GM19372 (cell line): ENCODE results near the gene RGPD6.
A peak's percentile ranks its signal among the peaks of the same experiment; 100 is the strongest.
"Not testable (repeated sequence)": the region's sequence is repeated elsewhere in the genome, so short reads cannot be mapped to it uniquely, and the experiment has no call there.

ENCODE experiments used
- ATAC-seq: cut with Tn5 transposase; IDR thresholded peaks from one replicate; pipeline ENCODE4 v1.9.1; 2021; ENCODE audit warnings: mild to moderate bottlenecking, low read depth, moderate library complexity; ENCODE audit not compliant: unreplicated experiment

RGPD6 gene

DNA sequence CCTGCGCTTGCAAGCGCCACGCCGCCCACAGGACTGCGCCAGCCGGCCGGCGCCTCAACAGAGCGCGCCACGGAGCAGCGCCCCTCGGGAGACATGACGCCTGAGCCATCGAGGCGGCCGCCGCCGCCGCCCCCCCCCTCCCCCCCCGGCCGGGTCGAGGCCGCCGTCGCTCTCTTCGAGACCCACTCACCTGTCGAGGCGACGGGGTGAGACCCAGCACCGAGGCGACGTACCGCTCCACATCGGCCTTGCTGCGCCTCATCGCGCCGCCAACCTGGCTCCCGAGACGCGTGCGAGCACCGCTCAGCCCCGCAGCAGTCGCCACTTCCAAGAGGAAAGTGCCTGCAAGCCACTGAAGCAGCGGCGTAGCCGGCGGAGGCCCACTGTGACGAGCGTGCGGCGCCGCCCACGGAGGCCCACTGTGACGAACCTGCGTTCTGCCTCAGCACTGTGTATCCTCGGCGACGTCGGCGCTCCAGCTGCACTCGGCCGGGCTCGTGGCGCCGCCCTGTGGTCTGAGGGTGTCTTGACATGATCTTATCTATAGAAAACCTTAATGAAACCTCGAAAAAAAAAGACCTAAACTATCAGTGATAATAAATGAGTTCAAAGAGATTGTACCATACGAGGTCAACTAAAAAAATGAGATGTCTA, at the start of gene RGPD6:
Gene RGPD6, minus strand, starts transcription at position 460 of the 654 bp plus-strand sequence. Its CDS starts 198 bp downstream, at position 262.
- peak; percentile 95 for ATAC-seq

DNA sequence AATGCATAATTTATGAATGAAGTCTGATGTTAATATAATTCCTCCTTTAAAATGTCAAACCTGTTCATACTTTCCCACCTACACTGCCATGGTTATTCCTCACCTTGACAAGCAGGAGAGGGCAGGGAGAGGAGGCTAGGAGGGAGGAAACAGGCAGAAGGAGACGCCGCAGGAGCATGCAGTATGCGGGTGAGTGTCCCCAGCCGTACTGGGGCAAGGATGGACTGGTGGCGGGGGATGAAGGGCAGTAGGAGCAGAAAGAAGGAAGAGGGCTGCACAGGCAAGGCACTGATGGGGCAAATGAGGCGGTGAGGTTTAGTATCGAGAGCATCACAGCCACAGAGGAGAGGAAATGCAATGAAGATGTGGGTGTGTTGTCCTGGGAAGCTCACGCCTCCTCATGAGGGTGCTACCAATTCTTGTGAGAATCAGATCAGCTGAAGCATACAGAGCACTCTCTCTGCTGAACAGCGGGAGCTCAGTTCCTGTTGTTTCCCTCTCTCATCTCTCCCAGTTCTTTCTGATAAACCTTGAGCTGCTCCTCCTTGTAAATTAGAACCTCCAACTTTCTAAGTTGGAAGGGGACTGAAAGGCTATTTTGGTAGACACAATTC, 42.4 kb upstream of the RGPD6 start:
- ATAC-seq: not testable (repeated sequence)

DNA sequence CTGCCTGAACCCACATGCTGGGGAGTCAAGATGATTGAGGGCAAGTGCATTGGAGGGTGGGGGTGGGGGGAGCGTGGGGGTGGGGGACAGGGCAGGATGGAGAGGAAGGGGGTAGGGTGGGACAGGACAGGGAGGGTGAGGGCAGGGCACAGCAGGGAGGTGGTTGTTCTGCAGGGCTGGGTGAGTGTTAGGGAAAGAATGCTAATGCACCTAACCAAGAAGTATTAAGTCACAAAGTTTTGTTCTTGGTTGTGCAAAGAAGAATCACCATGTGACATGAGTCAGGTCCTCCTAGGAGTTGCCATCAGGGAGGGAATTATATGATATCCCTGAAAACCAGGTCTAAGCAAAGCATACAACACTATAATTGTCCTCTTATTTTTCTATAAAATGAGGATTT, 36.9 kb upstream of the RGPD6 start:
- not testable (repeated sequence) for ATAC-seq

- ATAC-seq: peak; percentile 40
Measured at GRCh38 chr2:110610613-110611250, 33.7 kb upstream of the RGPD6 start.

DNA sequence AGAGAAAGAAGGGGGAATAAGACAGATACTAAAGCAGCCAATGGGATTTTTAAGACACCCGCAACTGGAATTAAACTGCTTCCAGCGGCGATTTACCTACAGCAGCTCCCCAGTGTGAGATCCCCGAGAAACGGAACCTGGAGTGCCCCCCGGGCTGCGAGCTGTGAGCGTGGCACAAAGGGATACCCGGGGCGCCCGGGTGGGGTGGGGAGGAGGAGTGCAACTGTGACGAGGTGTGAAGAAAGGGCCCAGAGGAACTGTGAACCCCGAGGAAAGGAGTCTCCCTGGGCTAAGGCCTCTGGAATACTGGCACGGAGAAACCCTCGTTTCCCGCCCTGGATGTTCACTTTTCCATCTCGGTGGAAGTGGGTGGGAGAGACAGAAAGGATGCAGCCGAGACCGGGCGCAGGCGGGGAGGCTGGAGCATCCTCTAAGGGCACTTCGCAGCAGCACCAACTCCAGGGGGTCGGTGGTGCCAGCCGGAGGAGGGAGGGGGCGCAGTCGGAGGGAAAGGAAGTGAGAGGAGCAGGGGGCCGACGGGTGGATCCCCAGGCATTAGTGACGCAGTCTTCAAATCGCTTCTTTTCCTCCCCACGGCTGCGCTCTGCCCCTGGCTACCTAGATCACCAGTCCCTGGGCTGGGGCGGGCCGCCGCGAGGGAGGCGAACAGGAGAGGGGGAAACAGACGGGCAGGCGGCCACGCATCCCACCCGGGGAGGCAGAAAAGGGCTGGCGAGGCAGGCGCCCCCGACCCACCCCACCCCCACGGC, 33.0 kb upstream of the RGPD6 start:
- peak; percentile 44 for ATAC-seq

DNA sequence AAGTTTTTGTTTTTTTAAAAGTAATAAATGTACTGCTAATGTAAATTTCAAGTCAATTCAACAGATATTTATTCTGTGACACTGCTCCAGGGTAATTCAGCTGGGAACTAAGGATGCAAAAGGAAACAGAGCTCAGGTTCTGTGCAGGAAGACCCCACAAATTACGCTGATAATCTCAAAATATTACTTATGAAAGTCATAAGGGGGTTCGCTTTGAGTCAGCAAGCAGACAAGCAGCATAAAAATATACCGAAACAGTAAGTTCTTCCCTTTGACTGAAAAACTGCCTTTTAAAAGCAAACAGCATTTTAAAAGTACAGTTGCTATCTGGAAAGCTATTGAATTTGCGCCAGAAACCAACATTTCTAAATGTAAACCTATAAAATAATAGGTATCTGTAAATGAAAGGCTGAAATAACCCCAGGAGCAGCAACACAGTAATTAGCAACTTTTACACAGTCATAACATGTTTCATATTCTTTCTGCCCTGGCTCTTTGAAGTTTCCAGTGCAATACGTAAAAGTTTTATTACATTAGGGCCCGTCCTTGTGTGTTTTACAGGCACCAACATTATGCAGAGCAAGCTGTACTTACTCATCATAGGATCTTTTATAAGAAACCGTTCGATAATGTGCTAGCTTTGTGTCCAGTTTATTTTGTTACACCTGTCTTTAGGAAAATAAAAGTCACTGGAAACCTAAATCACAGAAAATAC, 31.9 kb upstream of the RGPD6 start:
- ATAC-seq: not testable (repeated sequence)

- not testable (repeated sequence) for ATAC-seq
Measured at GRCh38 chr2:110605057-110605456, 28.0 kb upstream of the RGPD6 start.

GRCh38 chr2:110603917-110604591, 27.0 kb upstream of the RGPD6 start:
- not testable (repeated sequence) for ATAC-seq

DNA sequence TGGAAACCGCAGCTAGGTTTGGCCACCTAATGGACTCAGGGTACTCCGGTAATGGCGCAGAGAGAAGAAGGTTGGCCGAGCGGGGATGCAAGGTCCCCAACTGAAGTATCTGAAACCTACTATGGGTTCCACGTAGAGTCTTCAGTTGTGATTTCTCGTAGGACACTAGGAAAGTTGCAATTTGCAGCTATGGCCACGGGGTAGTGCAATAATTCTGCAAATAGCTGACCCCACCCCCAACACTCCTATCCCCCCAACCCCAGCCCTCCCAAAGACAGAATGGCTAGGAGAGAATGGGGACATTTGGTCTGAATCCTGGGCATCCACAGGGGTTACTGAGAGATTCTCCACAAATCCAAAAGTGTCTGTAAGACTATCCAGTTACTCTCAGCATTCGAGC, 25.1 kb upstream of the RGPD6 start:
- ATAC-seq: not testable (repeated sequence)

- ATAC-seq: not testable (repeated sequence)
Measured at GRCh38 chr2:110591973-110592372, 15.0 kb upstream of the RGPD6 start.

DNA sequence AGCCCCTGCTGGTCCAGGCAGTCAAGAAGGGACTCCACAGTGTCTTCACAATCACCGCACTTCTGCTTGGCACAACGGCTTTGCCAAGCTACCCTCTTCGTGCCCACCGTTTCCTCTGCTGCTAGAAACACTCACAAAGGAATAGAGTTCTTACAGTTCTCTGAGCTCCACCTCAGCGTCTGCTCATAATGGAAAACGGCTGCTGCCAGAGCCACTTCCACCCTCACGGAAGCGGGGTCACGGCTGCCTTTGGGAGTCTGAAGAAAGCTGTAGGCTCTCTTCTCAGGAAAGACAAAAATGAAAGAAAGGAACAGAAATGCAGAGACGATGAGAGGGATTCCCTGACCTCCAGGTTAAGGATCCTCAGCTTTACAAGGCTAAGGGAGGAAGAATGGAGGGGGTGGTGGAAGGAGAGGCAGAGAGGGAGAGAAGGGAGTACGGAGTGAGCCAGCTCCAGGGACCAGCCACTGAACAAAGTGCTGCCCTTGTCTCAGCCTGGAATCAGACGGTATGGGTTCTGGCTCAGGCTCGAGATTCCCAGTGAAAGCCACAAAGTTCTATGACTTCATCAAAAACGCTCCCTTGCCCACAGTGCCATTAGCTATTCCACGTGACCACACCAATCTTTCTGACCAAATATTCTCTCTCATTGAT, 12.8 kb upstream of the RGPD6 start:
- not testable (repeated sequence) for ATAC-seq

DNA sequence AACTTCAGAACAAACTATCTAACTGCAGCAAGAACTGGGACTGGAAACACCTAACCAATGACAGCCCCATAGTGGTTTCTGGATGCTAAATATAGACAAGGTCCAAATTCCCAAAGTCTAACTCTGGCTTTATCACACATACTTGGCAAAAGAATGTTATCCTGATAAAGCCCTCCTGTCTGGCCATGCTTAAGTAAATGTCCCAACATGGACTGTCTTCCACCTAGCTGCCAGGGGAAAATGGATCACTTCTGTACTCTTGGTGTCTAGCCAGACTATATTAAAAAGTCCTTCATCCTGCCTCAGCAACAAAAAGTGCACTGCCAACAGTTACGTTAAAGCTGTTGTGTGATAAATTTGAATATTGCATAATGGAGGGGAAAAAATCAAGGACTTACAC, 11.5 kb upstream of the RGPD6 start:
- not testable (repeated sequence) for ATAC-seq

GRCh38 chr2:110579216-110579965, 2.4 kb upstream of the RGPD6 start:
- ATAC-seq: not testable (repeated sequence)

GRCh38 chr2:110578429-110578828, 1.4 kb upstream of the RGPD6 start:
- ATAC-seq: peak; percentile 44

DNA sequence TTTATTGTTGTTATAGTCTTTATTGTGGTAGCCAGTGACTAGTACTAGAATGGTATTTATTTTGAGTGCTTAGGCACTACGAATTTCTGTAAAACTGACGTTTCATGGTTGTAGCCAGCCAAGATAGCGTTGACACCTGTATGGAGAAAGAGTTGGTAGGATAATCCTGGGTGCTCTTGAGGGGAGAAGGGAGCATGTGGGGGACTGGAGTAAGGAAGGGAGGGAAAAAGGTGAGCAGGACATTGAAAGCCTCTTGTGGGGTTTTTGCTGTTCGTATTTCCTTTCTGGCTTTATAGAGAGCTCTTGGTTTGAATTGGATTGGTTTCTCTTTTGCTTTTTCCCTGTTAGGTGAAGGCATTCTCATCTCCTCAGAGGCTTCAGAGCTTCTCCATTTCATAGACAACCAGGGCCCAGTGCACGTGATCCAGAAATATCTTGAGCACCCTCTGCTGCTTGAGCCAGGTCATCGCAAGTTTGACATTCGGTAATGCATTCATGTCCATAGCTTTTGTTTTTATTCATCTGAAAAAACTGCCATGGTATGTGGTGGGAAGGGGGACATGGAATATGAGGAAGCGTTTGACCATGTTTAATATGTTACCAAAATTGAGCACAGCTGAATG, 77.2 kb downstream of the RGPD6 start:
- ATAC-seq: peak; percentile 76

DNA sequence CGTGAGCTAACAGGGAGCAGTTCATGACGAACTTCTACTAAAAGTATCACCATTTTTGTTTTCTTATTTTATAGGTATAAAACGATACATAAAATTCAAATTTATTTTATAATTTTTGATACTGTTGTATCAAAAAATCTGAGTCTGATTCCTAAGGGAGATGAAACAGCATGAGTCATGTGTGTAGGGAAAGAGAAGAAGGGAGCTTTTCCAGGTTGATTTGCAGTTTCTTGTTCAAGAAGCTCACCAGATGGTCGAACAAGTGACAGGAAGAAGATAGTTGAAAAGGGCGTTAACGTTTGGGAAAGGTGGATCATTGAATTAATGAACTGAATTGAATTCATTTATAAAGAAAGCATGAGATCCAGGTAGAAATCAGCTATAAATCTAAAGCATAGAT, 81.0 kb downstream of the RGPD6 start:
- not testable (repeated sequence) for ATAC-seq

DNA sequence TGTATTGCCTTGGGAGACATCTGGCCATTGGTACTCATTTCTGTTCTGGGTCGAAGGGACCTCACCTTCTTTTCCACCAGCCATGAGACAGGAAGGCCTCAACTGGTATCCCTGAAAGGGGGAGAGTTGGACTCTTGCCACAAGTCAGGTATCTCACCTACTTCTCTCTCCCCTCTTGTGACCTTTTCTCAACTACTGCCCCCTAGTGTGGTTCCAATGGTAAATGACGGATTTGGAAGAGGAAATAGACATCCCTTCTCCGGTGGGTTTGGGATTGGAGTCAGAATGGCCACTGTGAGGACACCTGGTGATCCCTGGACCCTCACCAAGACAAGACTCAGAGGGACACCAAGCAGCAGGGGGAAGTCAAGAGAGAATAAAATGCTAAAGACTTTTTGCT, 82.5 kb downstream of the RGPD6 start:
- not testable (repeated sequence) for ATAC-seq

DNA sequence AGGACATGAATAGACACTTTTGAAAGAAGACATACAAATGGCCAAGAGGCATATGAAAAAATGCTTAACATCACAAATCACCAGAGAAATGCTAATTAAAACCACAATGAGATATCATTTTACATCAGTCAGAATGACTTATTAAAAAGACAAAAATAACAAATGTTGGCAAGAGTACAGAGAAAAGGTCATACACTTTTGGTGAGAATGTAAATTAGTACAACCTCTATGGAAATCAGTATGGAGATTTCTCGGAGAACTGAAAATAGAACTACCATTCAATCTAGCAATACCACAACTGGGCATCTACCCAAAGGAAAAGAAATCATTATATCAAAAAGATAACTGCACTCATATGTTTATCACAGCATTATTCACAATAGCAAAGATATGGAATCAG, 88.0 kb downstream of the RGPD6 start:
- not testable (repeated sequence) for ATAC-seq
